ENCODE data around the gene KRT72. TPM values are rescaled to one million over a fixed set of nuclear protein-coding genes. Genes with fewer than 3 reads are reported as not detected.
A peak's percentile ranks its signal among the peaks of the same experiment; 100 is the strongest.

KRT72 gene
- total RNA-seq, 1 experiment from 2014 or later, result not detected

GRCh38 chr12:52579468-52580465 is 21.5 kb downstream of the KRT72 start:
- no peak for DNase-seq (ENCODE audit: low read depth)

GRCh38 chr12:52578469-52578868 is 22.8 kb downstream of the KRT72 start:
- DNase-seq (ENCODE audit: low read depth), result no peak

GRCh38 chr12:52577316-52577715 is 23.9 kb downstream of the KRT72 start:
- DNase-seq (ENCODE audit: low read depth), result no peak

- DNase-seq (ENCODE audit: low read depth), result no peak
These were observed 25.3 kb downstream of the KRT72 start for GRCh38 chr12:52575948-52576347.

GRCh38 chr12:52575256-52575655 is 26.0 kb downstream of the KRT72 start:
- no peak for DNase-seq (ENCODE audit: low read depth)

GRCh38 chr12:52573743-52574142 is 27.5 kb downstream of the KRT72 start, which contains the start of gene KRT74:
Gene KRT74, minus strand, starts transcription at chr12:52573843. Its CDS starts 66 bp downstream, at chr12:52573777.
- DNase-seq (ENCODE audit: low read depth), result no peak

GRCh38 chr12:52573306-52573705 is 28.0 kb downstream of the KRT72 start:
- no peak for DNase-seq (ENCODE audit: low read depth)

GRCh38 chr12:52570511-52570910 is 30.8 kb downstream of the KRT72 start:
- no peak for DNase-seq (ENCODE audit: low read depth)

- DNase-seq (ENCODE audit: low read depth), result no peak
These were observed 33.2 kb downstream of the KRT72 start for GRCh38 chr12:52568111-52568510.

GRCh38 chr12:52566847-52567291 is 34.4 kb downstream of the KRT72 start:
- no peak for DNase-seq (ENCODE audit: low read depth)

- no peak for DNase-seq (ENCODE audit: low read depth)
These were observed 36.7 kb downstream of the KRT72 start for GRCh38 chr12:52564582-52564981.

- no peak for DNase-seq (ENCODE audit: low read depth)
These were observed 39.3 kb downstream of the KRT72 start for GRCh38 chr12:52561880-52562449.

- no peak for DNase-seq (ENCODE audit: low read depth)
These were observed 41.3 kb downstream of the KRT72 start for GRCh38 chr12:52559979-52560378.

- DNase-seq (ENCODE audit: low read depth), result no peak
These were observed 42.4 kb downstream of the KRT72 start for GRCh38 chr12:52558781-52559445.

GRCh38 chr12:52557476-52557875 is 43.8 kb downstream of the KRT72 start:
- no peak for DNase-seq (ENCODE audit: low read depth)

- DNase-seq (ENCODE audit: low read depth), result no peak
These were observed 45.7 kb downstream of the KRT72 start for GRCh38 chr12:52555577-52555976.

GRCh38 chr12:52552681-52553195 is 48.5 kb downstream of the KRT72 start, which contains the start of gene KRT71:
Gene KRT71, minus strand, starts transcription at chr12:52553145. Its CDS starts 68 bp downstream, at chr12:52553077.
- DNase-seq (ENCODE audit: low read depth), result no peak

- no peak for DNase-seq (ENCODE audit: low read depth)
These were observed 49.2 kb downstream of the KRT72 start for GRCh38 chr12:52552055-52552454.

- peak; percentile 13 for DNase-seq (ENCODE audit: low read depth)
These were observed 49.9 kb downstream of the KRT72 start for GRCh38 chr12:52551216-52551865.

GRCh38 chr12:52546126-52546525 is 55.1 kb downstream of the KRT72 start:
- DNase-seq (ENCODE audit: low read depth), result no peak

All from RPMI7951 (cell line).